Keratinocyte (primary cell): ENCODE measurements around the gene PLXND1. TPM values are rescaled to one million over a fixed set of nuclear protein-coding genes. Genes with fewer than 3 reads are reported as not detected.

Experiments
- DNase-seq: peaks from one replicate; pipeline ENCODE4 v3.0.0-alpha.2; 2011; ENCODE audit warnings: low read depth, missing footprints, low spot score
- FAIRE-seq: peaks from 2 replicates; lab custom pipeline; 2011; peaks lifted over from hg19 to GRCh38; lab: Jason Lieb, UNC
- H2AFZ ChIP-seq: 2 replicates; pipeline ENCODE4 v1.6.0; 2012; ENCODE audit warnings: low read length, control low read depth, inconsistent platforms; ENCODE audit not compliant: control insufficient read depth
- H3K27ac ChIP-seq: 2 replicates; pipeline ENCODE4 v1.5.1; 2011; ENCODE audit warnings: low read length; ENCODE audit not compliant: control insufficient read depth, insufficient read depth
- H3K27me3 ChIP-seq: 3 replicates; pipeline ENCODE4 v1.6.0; 2011; ENCODE audit warnings: low read length; ENCODE audit not compliant: control insufficient read depth, insufficient read depth; ENCODE audit errors: extremely low read depth
- H3K36me3 ChIP-seq, 2 experiments: 2 replicates in 1 of 2; 3 replicates in 1 of 2; pipeline ENCODE4 v1.5.1; 2011; ENCODE audit warnings: low read length in 2 of 2, mild to moderate bottlenecking in 1 of 2; ENCODE audit not compliant: control insufficient read depth in 2 of 2, insufficient read depth in 2 of 2; ENCODE audit errors: extremely low read depth in 1 of 2
- H3K4me1 ChIP-seq: 3 replicates; pipeline ENCODE4 v1.5.1; 2011; ENCODE audit warnings: low read length; ENCODE audit not compliant: control insufficient read depth, insufficient read depth; ENCODE audit errors: extremely low read depth
- H3K4me2 ChIP-seq: 3 replicates; pipeline ENCODE4 v1.6.0; 2011; ENCODE audit warnings: low read depth, low read length; ENCODE audit not compliant: control insufficient read depth, insufficient read depth; ENCODE audit errors: extremely low read depth
- H3K4me3 ChIP-seq, 3 experiments: fragments of 200-600 bp in 1 of 3; sonication (generic) in 1 of 3; 2 replicates in 2 of 3; 3 replicates in 1 of 3; pipeline ENCODE4 v1.5.1; 2011 to 2016; ENCODE audit warnings: low read length in 3 of 3, mild to moderate bottlenecking in 3 of 3, control low read depth in 2 of 3, inconsistent platforms in 1 of 3, low read depth in 1 of 3, mixed read lengths in 1 of 3, mixed run types in 1 of 3, moderate library complexity in 1 of 3; ENCODE audit not compliant: control insufficient read depth in 2 of 3, insufficient read depth in 2 of 3; ENCODE audit errors: extremely low read depth in 1 of 3
- H3K79me2 ChIP-seq: 2 replicates; pipeline ENCODE4 v1.6.0; 2012; ENCODE audit warnings: low read length; ENCODE audit not compliant: control insufficient read depth, insufficient read depth
- H3K9ac ChIP-seq: 3 replicates; pipeline ENCODE4 v1.6.0; 2011; ENCODE audit warnings: low read length; ENCODE audit not compliant: control insufficient read depth, insufficient read depth; ENCODE audit errors: extremely low read depth
- H3K9me1 ChIP-seq: 3 replicates; pipeline ENCODE4 v1.6.0; 2011; ENCODE audit warnings: low read length; ENCODE audit not compliant: control insufficient read depth, insufficient read depth; ENCODE audit errors: extremely low read depth
- H3K9me3 ChIP-seq: 2 replicates; pipeline ENCODE4 v1.5.1; 2012; ENCODE audit warnings: low read depth, low read length; ENCODE audit not compliant: control insufficient read depth
- H4K20me1 ChIP-seq: 3 replicates; pipeline ENCODE4 v1.6.0; 2011; ENCODE audit warnings: low read length; ENCODE audit not compliant: control insufficient read depth, insufficient read depth; ENCODE audit errors: extremely low read depth
- CTCF ChIP-seq, 3 experiments: IDR thresholded peaks in 1 of 3; conservative IDR thresholded peaks in 1 of 3; optimal IDR thresholded peaks in 1 of 3; 2 replicates in 2 of 3; 3 replicates in 1 of 3; pipeline versions ENCODE3 to v1.5.1; 2011; ENCODE audit warnings: low read length in 3 of 3, mild to moderate bottlenecking in 3 of 3, moderate library complexity in 2 of 3, control low read depth in 1 of 3, inconsistent platforms in 1 of 3; ENCODE audit not compliant: insufficient read depth in 2 of 3; ENCODE audit errors: extremely low read depth in 1 of 3
- EZH2 ChIP-seq: IDR thresholded peaks from one replicate; pipeline ENCODE4 v1.6.1; 2012; ENCODE audit warnings: inconsistent platforms, mild to moderate bottlenecking, low read length, moderate library complexity
- dilution Hi-C: fragments of 300-500 bp; cut with MboI; formaldehyde crosslinking; loops from one replicate; pipeline ENCODE4 v1.7.0; 2020; ENCODE audit warnings: low sequenced_read_pairs; ENCODE audit not compliant: extremely low pct_ligation_motif_present
- polyA plus RNA-seq, 5 experiments: library from polyadenylated mRNA; depleted of rRNA in 3 of 5; stranded (reverse) in 3 of 5; stranded (forward) in 1 of 5; unstranded in 1 of 5; fragments of >200 nt; gene quantifications; 1 replicate in 1 of 5; 2 replicates in 3 of 5; 3 replicates in 1 of 5; pipeline versions ENCODE4 v1.2.1 to v1.2.3, GENCODE V29; 2011 to 2012; ENCODE audit warnings: missing spikeins in 2 of 5, low read depth in 1 of 5, low replicate concordance in 1 of 5

Gene PLXND1
- polyA plus RNA-seq, 1 donor (not counting 4 experiments of a cell fraction or from before 2014, with no cell fraction given): 0.09 TPM

DNA sequence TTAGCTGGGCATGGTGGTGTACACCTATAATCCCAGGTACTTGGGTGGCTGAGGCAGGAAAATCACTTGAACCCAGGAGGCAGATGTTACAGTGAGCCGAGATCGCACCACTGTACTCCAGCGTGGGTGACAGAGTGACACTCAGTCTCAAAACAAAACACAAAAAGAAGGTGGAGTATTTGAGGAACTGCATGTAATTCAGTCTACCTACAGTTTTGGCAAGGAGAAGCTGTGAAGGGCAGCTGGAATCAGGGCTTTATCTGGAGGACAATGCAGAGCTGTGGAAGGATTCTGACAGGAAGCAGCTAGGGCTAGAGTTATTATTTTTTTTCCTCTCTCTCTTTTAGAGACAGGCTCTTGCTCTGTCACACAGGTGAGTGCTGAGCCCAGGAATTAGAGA lies 56.7 kb downstream of the PLXND1 start:
- dilution Hi-C loops: no loop called here
- no peak for TF ChIP-seq EZH2
- no peak for TF ChIP-seq CTCF (optimal IDR thresholded peaks at IDR 0.05 in 1 of 3, IDR thresholded peaks at IDR 0.05 in 1 of 3, conservative IDR thresholded peaks at IDR 0.05 in 1 of 3; ENCODE audit: extremely low read depth in 1 of 3, insufficient read depth in 2 of 3, low read length in 3 of 3)
- no peak overlapping the region for H3K4me3 ChIP-seq
- H3K27me3 ChIP-seq: no peaks in the 10 kb centered on the region
- H3K9ac ChIP-seq: no peak overlapping the region
- no peak overlapping the region for H3K27ac ChIP-seq
- no peak for DNase-seq
- H4K20me1 ChIP-seq: no peaks in the 10 kb centered on the region
- no peak for FAIRE-seq
- no peaks in the 10 kb centered on the region for H3K4me1 ChIP-seq
- no peak overlapping the region for H2AFZ ChIP-seq
- H3K79me2 ChIP-seq: no peaks in the 10 kb centered on the region
- H3K36me3 ChIP-seq: no peaks in the 10 kb centered on the region
- no peaks in the 10 kb centered on the region for H3K9me3 ChIP-seq
- no peaks in the 10 kb centered on the region for H3K9me1 ChIP-seq
- H3K4me2 ChIP-seq: no peak overlapping the region

DNA sequence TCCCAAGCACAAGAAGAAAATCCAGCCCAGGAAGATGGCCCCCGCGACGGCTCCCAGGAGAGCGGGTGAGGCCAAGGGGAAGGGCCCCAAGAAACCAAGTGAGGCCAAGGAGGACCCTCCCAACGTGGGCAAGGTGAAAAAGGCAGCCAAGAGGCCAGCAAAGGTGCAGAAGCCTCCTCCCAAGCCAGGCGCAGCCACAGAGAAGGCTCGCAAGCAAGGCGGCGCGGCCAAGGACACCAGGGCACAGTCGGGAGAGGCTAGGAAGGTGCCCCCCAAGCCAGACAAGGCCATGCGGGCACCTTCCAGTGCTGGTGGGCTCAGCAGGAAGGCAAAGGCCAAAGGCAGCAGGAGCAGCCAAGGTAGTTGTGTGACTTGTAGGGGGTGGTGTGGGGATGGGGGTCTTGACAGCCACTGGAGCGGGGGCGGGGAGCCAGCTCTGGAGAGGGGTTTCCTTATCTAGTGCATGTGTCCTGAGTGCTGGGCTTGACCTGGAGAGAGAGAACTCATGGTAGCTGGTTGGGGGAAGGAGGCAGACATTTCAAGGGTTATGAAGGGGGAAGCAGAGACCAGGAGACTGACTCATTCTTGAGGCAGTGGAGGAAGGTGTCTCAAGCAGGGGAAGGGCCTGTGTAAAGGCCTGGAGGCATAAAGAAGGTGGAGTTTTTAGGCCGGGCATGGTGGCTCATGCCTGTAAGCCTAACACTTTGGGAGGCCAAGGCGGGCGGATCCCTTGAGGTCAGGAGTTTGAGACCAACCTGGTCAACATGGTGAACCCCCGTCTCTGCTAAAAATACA lies 57.3 kb downstream of the PLXND1 start:
- H3K27ac ChIP-seq: no peak overlapping the region
- H3K9me1 ChIP-seq: no peaks in the 10 kb centered on the region
- no peak overlapping the region for H3K9ac ChIP-seq
- H3K4me2 ChIP-seq: no peak overlapping the region
- H4K20me1 ChIP-seq: no peaks in the 10 kb centered on the region
- no peak overlapping the region for H3K4me3 ChIP-seq
- DNase-seq (peak; percentile 21), FAIRE-seq (no peak)
- no peak overlapping the region for H2AFZ ChIP-seq
- no peaks in the 10 kb centered on the region for H3K36me3 ChIP-seq
- no peak for TF ChIP-seq CTCF (optimal IDR thresholded peaks at IDR 0.05 in 1 of 3, IDR thresholded peaks at IDR 0.05 in 1 of 3, conservative IDR thresholded peaks at IDR 0.05 in 1 of 3; ENCODE audit: extremely low read depth in 1 of 3, insufficient read depth in 2 of 3, low read length in 3 of 3)
- TF ChIP-seq EZH2: no peak
- dilution Hi-C loops: no loop called here
- no peaks in the 10 kb centered on the region for H3K4me1 ChIP-seq
- no peaks in the 10 kb centered on the region for H3K79me2 ChIP-seq
- no peaks in the 10 kb centered on the region for H3K9me3 ChIP-seq
- H3K27me3 ChIP-seq: no peaks in the 10 kb centered on the region
